Psoas muscle (tissue), 8 donors: Measurements from ENCODE around the gene WDR27. TPM values are rescaled to one million over a fixed set of nuclear protein-coding genes. Genes with fewer than 3 reads are reported as not detected.

Experiments
- ATAC-seq, 4 donors: fragments of 200-7000 bp; cut with Tn5 transposase; one replicate each; pipeline ENCODE4 v1.9.1; 2020; ENCODE audit warnings: moderate library complexity in 3 of 4, mild to moderate bottlenecking in 2 of 4
- DNase-seq, 2 donors: peaks; one replicate each; pipeline ENCODE4 v3.0.0-alpha.2; 2020
- H3K27ac ChIP-seq: fragments of 200-600 bp; one replicate; pipeline ENCODE4 v1.8.0; 2022
- H3K27me3 ChIP-seq, 3 donors: fragments of 200-600 bp in 1 of 3; one replicate each; pipeline versions ENCODE4 v1.6.1 to v1.8.0; 2013 to 2022; ENCODE audit warnings: low read length in 2 of 3, mild to moderate bottlenecking in 2 of 3, moderate library complexity in 1 of 3; ENCODE audit not compliant: insufficient read depth in 3 of 3
- H3K36me3 ChIP-seq, 2 donors: fragments of 200-600 bp in 1 of 2; one replicate each; pipeline versions ENCODE4 v1.6.1 to v1.8.0; 2013 to 2022; ENCODE audit warnings: low read depth in 1 of 2, mild to moderate bottlenecking in 1 of 2, moderate library complexity in 1 of 2; ENCODE audit not compliant: insufficient read depth in 1 of 2
- H3K4me1 ChIP-seq: fragments of 200-600 bp; one replicate; pipeline ENCODE4 v1.8.0; 2022
- H3K4me3 ChIP-seq: fragments of 200-600 bp; one replicate; pipeline ENCODE4 v1.8.0; 2022; ENCODE audit warnings: mild to moderate bottlenecking
- H3K9me3 ChIP-seq: fragments of 200-600 bp; one replicate; pipeline ENCODE4 v1.8.0; 2022
- CTCF ChIP-seq: fragments of 200-600 bp; IDR thresholded peaks from one replicate; pipeline ENCODE4 v1.8.0; 2022; ENCODE audit warnings: antibody characterized with exemption
- WGBS, 3 donors: extraction: QIAGEN DNeasy Blood & Tissue Kit; methylation state at CpG; one replicate each; pipeline versions ENCODE4 v1.1.6 to v1.1.7; 2013; 5-methylcytosine and 5-hydroxymethylcytosine counted together
- intact Hi-C, 2 donors: fragments of 100-400 bp; cut with DNase I; formaldehyde crosslinking; loops; one replicate each; pipeline versions ENCODE4 v1.11.0 to v1.14.2; 2022
- polyA plus RNA-seq, 3 donors: library from polyadenylated mRNA; stranded (reverse); fragments of 200-250 nt; gene quantifications; one replicate each; pipeline ENCODE4 v1.2.3, GENCODE V29; 2013
- total RNA-seq, 4 donors: library from RNA; stranded (reverse); fragmentation: NEBNext Ultra II Directional in 2 of 4; extraction: Animal tissue kit (Norgen Biotek cat#: 25700) in 2 of 4; gene quantifications; one replicate each; pipeline versions ENCODE4 v1.2.1 to v1.2.4, GENCODE V29; 2021 to 2023
- donor health status: healthy with polysubstance abuse.
- donor health status: DM: no; HTN: no; CAD: no; lungs with moderate emphysema.
- donor health status: Bipolar disorder and iron deficiency.
- donor health status: healthy.
- donor health status: DM: yes; HTN: yes; CAD: no.
- donor health status: DM: no; HTN: no; CAD: no.
- donor health status: DM: no; HTN: no; CAD: no.
- donor health status: DM: yes; HTN: yes; CAD: no.

The WDR27 gene
- total and polyA plus RNA-seq, 7 donors: 3.1 to 14.4 (median 5.5) TPM

- Histone ChIP-seq H3K27ac (no peak overlapping the region), H3K4me1 (peaks cover 5% of the 10 kb centered on the region), H3K36me3 (no peaks in the 10 kb centered on the region), H3K27me3 (no peaks in the 10 kb centered on the region), H3K4me3 (no peak overlapping the region), H3K9me3 (no peaks in the 10 kb centered on the region)
- ATAC-seq (no peak), DNase-seq (no peak)
- 51 to 76% (median 69%) methylated on average over 1 of the region's 1 CpG for WGBS, 3 donors
- intact Hi-C loops: no loop called here
- no peak for TF ChIP-seq CTCF
Measured at GRCh38 chr6:169592558-169592957, 109.3 kb downstream of the WDR27 start.

GRCh38 chr6:169591616-169592015 is 110.2 kb downstream of the WDR27 start:
- Histone ChIP-seq H3K4me1 (peaks cover 5% of the 10 kb centered on the region), H3K9me3 (no peaks in the 10 kb centered on the region), H3K27me3 (no peaks in the 10 kb centered on the region), H3K4me3 (no peak overlapping the region), H3K27ac (no peak overlapping the region), H3K36me3 (no peaks in the 10 kb centered on the region)
- 22 to 50% (median 38%) methylated on average over 4 of the region's 4 CpGs for WGBS, 3 donors
- DNase-seq: no peak
- intact Hi-C loops: no loop called here
- ATAC-seq: peak in 3 of 4 donors; percentile 63 to 86 (median 66)
- TF ChIP-seq CTCF: no peak

- Histone ChIP-seq H3K36me3 (no peaks in the 10 kb centered on the region), H3K27ac (no peak overlapping the region), H3K27me3 (no peaks in the 10 kb centered on the region), H3K4me3 (no peak overlapping the region), H3K9me3 (no peaks in the 10 kb centered on the region), H3K4me1 (peaks cover 5% of the 10 kb centered on the region)
- DNase-seq (no peak), ATAC-seq (no peak)
- WGBS, 3 donors: 85 to 94% (median 92%) methylated on average over 10 of the region's 10 CpGs
- intact Hi-C loops: no loop called here
- no peak for TF ChIP-seq CTCF
Measured at GRCh38 chr6:169590376-169590939, 111.4 kb downstream of the WDR27 start.

- intact Hi-C loops: no loop called here
- ATAC-seq: no peak
- DNase-seq: no peak
- TF ChIP-seq CTCF: no peak
- WGBS, 3 donors: 68 to 75% (median 75%) methylated on average over 6 of the region's 6 CpGs
- H3K4me1 ChIP-seq: peaks cover 5% of the 10 kb centered on the region
- no peaks in the 10 kb centered on the region for H3K36me3 ChIP-seq
- H3K4me3 ChIP-seq: no peak overlapping the region
- H3K9me3 ChIP-seq: peaks cover 1% of the 10 kb centered on the region
- no peak overlapping the region for H3K27ac ChIP-seq
- no peaks in the 10 kb centered on the region for H3K27me3 ChIP-seq
Measured at GRCh38 chr6:169589699-169590257, 112.1 kb downstream of the WDR27 start.

GRCh38 chr6:169589293-169589692 is 112.5 kb downstream of the WDR27 start:
- no peaks in the 10 kb centered on the region for H3K27me3 ChIP-seq
- TF ChIP-seq CTCF: no peak
- no peak overlapping the region for H3K4me3 ChIP-seq
- H3K9me3 ChIP-seq: peaks cover 4% of the 10 kb centered on the region
- no peak overlapping the region for H3K27ac ChIP-seq
- H3K4me1 ChIP-seq: peaks cover 5% of the 10 kb centered on the region
- H3K36me3 ChIP-seq: no peaks in the 10 kb centered on the region
- ATAC-seq (no peak), DNase-seq (no peak)
- WGBS, 3 donors: 58 to 70% (median 65%) methylated on average over 3 of the region's 3 CpGs
- intact Hi-C loops: no loop called here
